Fibroblast of lung (primary cell): Measurements from ENCODE around the gene PPIF.

Experiments
- EZH2 ChIP-seq: IDR thresholded peaks from 2 replicates; pipeline ENCODE4 v1.5.1; 2012; ENCODE audit warnings: low read length, control low read depth, mild to moderate bottlenecking; ENCODE audit errors: missing control alignments
- TF ChIP-seq, protein P1 (sequence below), 2 donors: IDR thresholded peaks in 1 of 2; conservative IDR thresholded peaks in 1 of 2; 1 replicate in 1 of 2; 2 replicates in 1 of 2; pipeline ENCODE4 v1.5.1; 2011 to 2012; ENCODE audit warnings: low read length in 2 of 2, control low read depth in 1 of 2, inconsistent platforms in 1 of 2, low read depth in 1 of 2, mild to moderate bottlenecking in 1 of 2

DNA sequence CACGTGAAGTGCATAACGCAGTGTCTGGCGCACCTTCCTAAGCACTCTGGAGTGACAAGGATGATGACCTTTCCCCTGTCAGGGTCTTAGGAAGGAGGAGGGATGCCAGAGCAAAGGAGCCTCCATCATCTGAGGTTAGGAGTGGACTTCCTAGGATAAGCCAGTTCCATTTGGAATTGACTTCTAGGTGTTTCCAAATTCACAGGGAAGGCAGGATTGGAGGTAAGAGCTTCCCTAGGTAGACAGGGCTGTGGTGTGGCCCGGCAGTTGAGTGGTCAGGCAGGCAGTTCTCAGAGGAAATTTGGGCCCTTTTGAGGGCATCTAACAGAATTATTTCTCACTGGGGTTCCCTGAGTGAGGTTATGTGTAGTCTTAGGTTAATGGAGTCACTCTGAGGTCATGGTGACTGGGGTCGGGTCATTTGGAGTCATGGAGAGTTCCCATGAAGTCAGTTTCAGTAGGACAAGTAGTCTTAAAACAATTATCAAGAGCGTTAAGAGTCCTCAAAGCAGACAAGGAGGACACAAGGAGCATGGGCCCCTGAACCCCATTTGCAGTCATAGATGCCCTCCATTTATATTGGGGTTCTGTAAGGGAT is 8.2 kb downstream of the PPIF start:
- no peak for TF ChIP-seq EZH2
- TF ChIP-seq, protein P1, sequence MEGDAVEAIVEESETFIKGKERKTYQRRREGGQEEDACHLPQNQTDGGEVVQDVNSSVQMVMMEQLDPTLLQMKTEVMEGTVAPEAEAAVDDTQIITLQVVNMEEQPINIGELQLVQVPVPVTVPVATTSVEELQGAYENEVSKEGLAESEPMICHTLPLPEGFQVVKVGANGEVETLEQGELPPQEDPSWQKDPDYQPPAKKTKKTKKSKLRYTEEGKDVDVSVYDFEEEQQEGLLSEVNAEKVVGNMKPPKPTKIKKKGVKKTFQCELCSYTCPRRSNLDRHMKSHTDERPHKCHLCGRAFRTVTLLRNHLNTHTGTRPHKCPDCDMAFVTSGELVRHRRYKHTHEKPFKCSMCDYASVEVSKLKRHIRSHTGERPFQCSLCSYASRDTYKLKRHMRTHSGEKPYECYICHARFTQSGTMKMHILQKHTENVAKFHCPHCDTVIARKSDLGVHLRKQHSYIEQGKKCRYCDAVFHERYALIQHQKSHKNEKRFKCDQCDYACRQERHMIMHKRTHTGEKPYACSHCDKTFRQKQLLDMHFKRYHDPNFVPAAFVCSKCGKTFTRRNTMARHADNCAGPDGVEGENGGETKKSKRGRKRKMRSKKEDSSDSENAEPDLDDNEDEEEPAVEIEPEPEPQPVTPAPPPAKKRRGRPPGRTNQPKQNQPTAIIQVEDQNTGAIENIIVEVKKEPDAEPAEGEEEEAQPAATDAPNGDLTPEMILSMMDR (conservative IDR thresholded peaks at IDR 0.05 in 1 of 2, IDR thresholded peaks at IDR 0.05 in 1 of 2; ENCODE audit: low read depth in 1 of 2, low read length in 2 of 2), result no peak
